H1 (cell line): ENCODE results near the gene NENF. TPM values are rescaled to one million over a fixed set of nuclear protein-coding genes. Genes with fewer than 3 reads are reported as not detected.

Experiments used
- CTCF ChIA-PET: fragments of 300-600 bp; sonication (Branson Sonifier 250); formaldehyde crosslinking; loops from one replicate; lab custom pipeline; 2021; ENCODE audit not compliant: partially characterized antibody; lab: Charles Lee
- POLR2A ChIA-PET: fragments of 300-600 bp; sonication (Branson Sonifier 250); formaldehyde crosslinking; loops from one replicate; lab custom pipeline; 2021; ENCODE audit warnings: inconsistent platforms; ENCODE audit not compliant: partially characterized antibody; lab: Charles Lee
- DNase-seq, 2 experiments: peaks; one replicate each; pipeline versions ENCODE4 v3.0.0 to v3.0.0-alpha.2; 2010 to 2022; ENCODE audit warnings: low spot score in 2 of 2, low read depth in 1 of 2, mixed read lengths in 1 of 2
- FAIRE-seq: peaks from 2 replicates; lab custom pipeline; 2011; peaks lifted over from hg19 to GRCh38; lab: Jason Lieb, UNC
- H2AFZ ChIP-seq: 2 replicates; pipeline ENCODE4 v1.8.1; 2012; ENCODE audit warnings: low read length, inconsistent platforms
- H2AK5ac ChIP-seq: 2 replicates; pipeline ENCODE4 v1.6.1; 2013; ENCODE audit warnings: low read depth, low read length
- H2BK120ac ChIP-seq: replicated peaks from 2 replicates; pipeline ENCODE3; 2013; ENCODE audit warnings: low read depth, low read length, inconsistent platforms
- H2BK12ac ChIP-seq: 2 replicates; pipeline ENCODE4 v1.6.1; 2013; ENCODE audit warnings: low read depth, low read length
- H2BK15ac ChIP-seq: 2 replicates; pipeline ENCODE4 v1.6.1; 2013; ENCODE audit warnings: low read length
- H2BK20ac ChIP-seq: 2 replicates; pipeline ENCODE4 v1.6.1; 2013; ENCODE audit warnings: low read length
- H2BK5ac ChIP-seq: 2 replicates; pipeline ENCODE4 v1.6.1; 2013; ENCODE audit warnings: low read depth, low read length
- H3K14ac ChIP-seq: 2 replicates; pipeline ENCODE4 v1.6.1; 2013; ENCODE audit warnings: inconsistent platforms; ENCODE audit not compliant: insufficient read length
- H3K18ac ChIP-seq: 2 replicates; pipeline ENCODE4 v1.6.1; 2013; ENCODE audit warnings: low read length; ENCODE audit errors: extremely low read depth
- H3K23ac ChIP-seq: 2 replicates; pipeline ENCODE4 v1.6.1; 2013; ENCODE audit warnings: inconsistent platforms; ENCODE audit not compliant: insufficient read length
- H3K23me2 ChIP-seq: 2 replicates; pipeline ENCODE4 v1.6.1; 2013; ENCODE audit warnings: low read depth, low read length
- H3K27ac ChIP-seq: 2 replicates; pipeline ENCODE4 v1.6.1; 2011; ENCODE audit warnings: low read depth, low read length, inconsistent platforms
- H3K27me3 ChIP-seq, 4 experiments: replicated peaks in 1 of 4; 1 replicate in 1 of 4; 2 replicates in 3 of 4; pipeline versions ENCODE4 v1.6.1 to v1.8.1; 2011 to 2013; ENCODE audit warnings: low read length in 3 of 4, mild to moderate bottlenecking in 3 of 4, inconsistent platforms in 2 of 4, mixed read lengths in 2 of 4, moderate library complexity in 1 of 4; ENCODE audit not compliant: control insufficient read depth in 3 of 4, insufficient read depth in 3 of 4; ENCODE audit errors: extremely low read depth in 1 of 4
- H3K36me3 ChIP-seq, 4 experiments: 2 replicates each; pipeline versions ENCODE4 v1.6.1 to v1.8.1; 2011 to 2013; ENCODE audit warnings: mild to moderate bottlenecking in 4 of 4, low read length in 3 of 4, moderate library complexity in 2 of 4, control low read depth in 1 of 4, inconsistent platforms in 1 of 4; ENCODE audit not compliant: insufficient read depth in 4 of 4, control insufficient read depth in 2 of 4
- H3K4ac ChIP-seq: replicated peaks from 2 replicates; pipeline ENCODE3; 2013; ENCODE audit warnings: low read length, low read depth, mixed read lengths, inconsistent platforms; ENCODE audit not compliant: insufficient read length
- H3K4me1 ChIP-seq, 4 experiments: replicated peaks in 1 of 4; 1 replicate in 1 of 4; 2 replicates in 3 of 4; pipeline versions ENCODE4 v1.6.1 to v1.8.1; 2011 to 2013; ENCODE audit warnings: low read length in 3 of 4, inconsistent platforms in 2 of 4, mixed read lengths in 1 of 4; ENCODE audit not compliant: insufficient read depth in 4 of 4, control insufficient read depth in 3 of 4
- H3K4me2 ChIP-seq, 2 experiments: 2 replicates each; pipeline versions ENCODE4 v1.6.1 to v1.8.1; 2011 to 2013; ENCODE audit warnings: low read depth in 2 of 2, low read length in 2 of 2, control low read depth in 1 of 2, inconsistent platforms in 1 of 2, mild to moderate bottlenecking in 1 of 2; ENCODE audit not compliant: insufficient read depth in 1 of 2
- H3K4me3 ChIP-seq, 4 experiments: fragments of 200-600, 300-600 bp in 1 of 4; sonication (generic), shearing (Covaris generic), sonication (Bioruptor Twin) in 1 of 4; 2 replicates each; pipeline versions ENCODE4 v1.5.1 to v1.8.1; 2011 to 2016; ENCODE audit warnings: low read length in 4 of 4, low read depth in 3 of 4, control low read depth in 2 of 4, inconsistent platforms in 2 of 4, mild to moderate bottlenecking in 2 of 4, mixed read lengths in 1 of 4, moderate library complexity in 1 of 4; ENCODE audit not compliant: insufficient read depth in 2 of 4; ENCODE audit errors: extremely low read depth in 1 of 4
- H3K56ac ChIP-seq: replicated peaks from 2 replicates; pipeline ENCODE3; 2013; ENCODE audit warnings: low read depth, mild to moderate bottlenecking, mixed read lengths, low read length, inconsistent platforms; ENCODE audit not compliant: insufficient read length
- H3K79me1 ChIP-seq: 2 replicates; pipeline ENCODE4 v1.6.1; 2013; ENCODE audit warnings: low read depth, low read length, control low read depth
- H3K79me2 ChIP-seq, 2 experiments: 2 replicates each; pipeline versions ENCODE4 v1.6.1 to v1.8.1; 2012 to 2013; ENCODE audit warnings: low read length in 2 of 2, mild to moderate bottlenecking in 2 of 2, inconsistent platforms in 1 of 2; ENCODE audit not compliant: insufficient read depth in 2 of 2, control insufficient read depth in 1 of 2
- H3K9ac ChIP-seq, 4 experiments: replicated peaks in 1 of 4; 1 replicate in 1 of 4; 2 replicates in 3 of 4; pipeline versions ENCODE4 v1.6.1 to v1.8.1; 2011 to 2013; ENCODE audit warnings: low read depth in 3 of 4, low read length in 3 of 4, control low read depth in 2 of 4, mild to moderate bottlenecking in 2 of 4, moderate library complexity in 2 of 4, inconsistent platforms in 1 of 4; ENCODE audit errors: extremely low read depth in 1 of 4
- H3K9me3 ChIP-seq, 2 experiments: 2 replicates each; pipeline versions ENCODE4 v1.6.1 to v1.8.1; 2012 to 2013; ENCODE audit warnings: mild to moderate bottlenecking in 2 of 2, moderate library complexity in 2 of 2, control low read depth in 1 of 2, inconsistent platforms in 1 of 2, low read depth in 1 of 2, low read length in 1 of 2, mixed read lengths in 1 of 2; ENCODE audit not compliant: insufficient read depth in 2 of 2
- H4K20me1 ChIP-seq, 2 experiments: replicated peaks in 1 of 2; 2 replicates each; pipeline versions ENCODE3 to v1.8.1; 2011 to 2013; ENCODE audit warnings: inconsistent platforms in 2 of 2, low read length in 2 of 2, mild to moderate bottlenecking in 1 of 2; ENCODE audit not compliant: insufficient read depth in 2 of 2, control insufficient read depth in 1 of 2
- H4K5ac ChIP-seq: 2 replicates; pipeline ENCODE4 v1.6.1; 2013; ENCODE audit warnings: low read length, low read depth, mixed read lengths, inconsistent platforms; ENCODE audit not compliant: insufficient read length
- H4K8ac ChIP-seq: 2 replicates; pipeline ENCODE4 v1.8.0; 2013; ENCODE audit warnings: mild to moderate bottlenecking, moderate library complexity, low read length, inconsistent platforms; ENCODE audit not compliant: insufficient read depth; ENCODE audit errors: extremely low read depth
- H4K91ac ChIP-seq: replicated peaks from 2 replicates; pipeline ENCODE3; 2013; ENCODE audit warnings: low read length, mixed read lengths, inconsistent platforms; ENCODE audit not compliant: insufficient read length
- CBX8 ChIP-seq: fragments of 300-800, 300-1000 bp; sonication (generic); IDR thresholded peaks from 2 replicates; pipeline ENCODE4 v1.7.1; 2016; ENCODE audit warnings: low read depth, low read length, borderline replicate concordance
- CHD1 ChIP-seq: IDR thresholded peaks from 2 replicates; pipeline ENCODE4 v1.6.1; 2012; ENCODE audit warnings: low read depth, low read length, improper control_type of control experiment
- CTBP2 ChIP-seq: IDR thresholded peaks from 2 replicates; pipeline ENCODE4 v1.7.0; 2011; ENCODE audit warnings: borderline replicate concordance, mild to moderate bottlenecking, moderate library complexity, mixed read lengths, low read length; ENCODE audit not compliant: insufficient read depth, insufficient read length
- E2F6 ChIP-seq: IDR thresholded peaks from 2 replicates; pipeline ENCODE4 v1.6.1; 2012; ENCODE audit warnings: inconsistent platforms
- GABPA ChIP-seq: IDR thresholded peaks from 2 replicates; pipeline ENCODE4 v1.6.1; 2011; ENCODE audit warnings: mild to moderate bottlenecking, low read length, moderate library complexity, borderline replicate concordance; ENCODE audit not compliant: insufficient read depth
- MAFK ChIP-seq: IDR thresholded peaks from 2 replicates; pipeline ENCODE4 v1.6.1; 2012; ENCODE audit warnings: low read depth, mild to moderate bottlenecking, improper control_type of control experiment, low read length
- PHF8 ChIP-seq: fragments of 200-600 bp; sonication (generic); conservative IDR thresholded peaks from 2 replicates; pipeline ENCODE4 v1.7.1; 2012; ENCODE audit warnings: low read depth, mild to moderate bottlenecking, inconsistent platforms, low read length, moderate library complexity
- RNF2 ChIP-seq: fragments of 200-900, 300-1000 bp; sonication (generic); IDR thresholded peaks from 2 replicates; pipeline ENCODE4 v1.7.1; 2016; ENCODE audit warnings: borderline replicate concordance, low read depth, mild to moderate bottlenecking, antibody characterized with exemption, low read length; ENCODE audit not compliant: poor library complexity, severe bottlenecking; ENCODE audit errors: missing control alignments
- SAP30 ChIP-seq: fragments of 300-600 bp; sonication (generic); IDR thresholded peaks from 2 replicates; pipeline ENCODE4 v1.7.1; 2012; ENCODE audit warnings: low read length, moderate library complexity, mild to moderate bottlenecking, inconsistent platforms; ENCODE audit not compliant: insufficient read depth, insufficient replicate concordance
- SP1 ChIP-seq: IDR thresholded peaks from 2 replicates; pipeline ENCODE4 v1.6.1; 2011; ENCODE audit warnings: low read depth, low read length
- SP4 ChIP-seq: IDR thresholded peaks from 2 replicates; pipeline ENCODE4 v1.6.1; 2012; ENCODE audit warnings: low read length, inconsistent platforms
- TCF12 ChIP-seq: IDR thresholded peaks from 2 replicates; pipeline ENCODE4 v1.6.1; 2011; ENCODE audit warnings: low read depth, mild to moderate bottlenecking, low read length
- WGBS, 2 experiments: shearing (Covaris generic) in 1 of 2; methylation state at CpG; one replicate each; pipeline versions ENCODE4 v1.1.6 to v1.1.7; 2013 to 2015; ENCODE audit warnings: low lambda C conversion rate in 2 of 2, mixed read lengths in 2 of 2, inconsistent platforms in 1 of 2, low coverage in 1 of 2, missing lambda C conversion rate in 1 of 2; ENCODE audit not compliant: insufficient replicate concordance in 2 of 2, insufficient coverage in 1 of 2, insufficient read length in 1 of 2; ENCODE audit errors: extremely low coverage in 1 of 2, missing lambda C conversion rate in 1 of 2; 5-methylcytosine and 5-hydroxymethylcytosine counted together
- polyA plus RNA-seq, 7 experiments: library from polyadenylated mRNA; depleted of rRNA in 3 of 7; stranded (reverse) in 5 of 7; unstranded in 2 of 7; fragments of >200 nt in 5 of 7; fragments of 200-250 nt in 2 of 7; gene quantifications; 1 replicate in 5 of 7; 2 replicates in 1 of 7; 4 replicates in 1 of 7; pipeline versions ENCODE4 v1.2.1 to v1.2.3, GENCODE V29; 2011 to 2013; ENCODE audit warnings: missing spikeins in 2 of 7, mixed read lengths in 2 of 7
- total RNA-seq: library from RNA; stranded (reverse); fragmentation: NEBNext Ultra II Directional; extraction: Animal tissue kit (Norgen Biotek cat#: 25700); gene quantifications from 2 replicates; pipeline ENCODE4 v1.2.1, GENCODE V29; 2021
- TF ChIP-seq, protein P1 (sequence below): IDR thresholded peaks from 2 replicates; pipeline ENCODE4 v1.6.1; 2012; ENCODE audit warnings: inconsistent platforms

The NENF gene
- total and polyA plus RNA-seq, 2 of the 8 experiments (the other 6 are each of a cell fraction or from before 2014, with no cell fraction given): 27.0 to 28.0 TPM

- Histone ChIP-seq H2BK120ac (no peak overlapping the region), H3K27ac (no peak overlapping the region), H2BK12ac (no peak overlapping the region), H3K79me1 (no peaks in the 10 kb centered on the region), H4K8ac (no peak overlapping the region), H4K5ac (no peak overlapping the region), H3K36me3 (no peaks in the 10 kb centered on the region), H3K56ac (no peak overlapping the region), H2AK5ac (no peak overlapping the region), H3K23ac (no peak overlapping the region), H3K79me2 (no peaks in the 10 kb centered on the region), H2AFZ (no peak overlapping the region), H2BK5ac (no peak overlapping the region), H3K18ac (no peak overlapping the region), H3K4me2 (no peak overlapping the region), H4K91ac (no peak overlapping the region), H3K23me2 (no peaks in the 10 kb centered on the region), H3K4me3 (no peak overlapping the region), H3K14ac (no peak overlapping the region), H2BK20ac (no peak overlapping the region), H4K20me1 (no peaks in the 10 kb centered on the region), H3K9ac (no peak overlapping the region), H3K9me3 (no peaks in the 10 kb centered on the region), H3K4me1 (peaks cover 0 to 9% (median 1%) of the 10 kb centered on the region in 4 experiments; a peak in 2 of 7 replicates), H2BK15ac (no peak overlapping the region), H3K4ac (no peak overlapping the region), H3K27me3 (no peaks in the 10 kb centered on the region)
- WGBS, 2 experiments: 90% methylated on average over 5 of the region's 5 CpGs; no CpG with 5 or more reads in 1 of the 2 experiments
- FAIRE-seq (no peak), DNase-seq (no peak)
- CTCF ChIA-PET: interaction anchor here (0.6 to 7.2 kb wide), 11 partner anchors 10 to 260 kb away, joined by 3 to 143 read pairs (median 5); no protein-coding TSS in a partner anchor
- POLR2A ChIA-PET: interaction anchor here (0.9 to 1.2 kb wide), 3 partner anchors 10 to 149 kb away, joined by 3 to 6 read pairs (median 3); partner anchors contain the start of gene ATF3
- TF ChIP-seq, protein P1, sequence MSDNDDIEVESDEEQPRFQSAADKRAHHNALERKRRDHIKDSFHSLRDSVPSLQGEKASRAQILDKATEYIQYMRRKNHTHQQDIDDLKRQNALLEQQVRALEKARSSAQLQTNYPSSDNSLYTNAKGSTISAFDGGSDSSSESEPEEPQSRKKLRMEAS: no peak
- TF ChIP-seq SP4: no peak
- no peak for TF ChIP-seq CTBP2
- no peak for TF ChIP-seq MAFK
- TF ChIP-seq TCF12: no peak
- TF ChIP-seq SAP30: no peak
- no peak for TF ChIP-seq SP1
- TF ChIP-seq CHD1: no peak
- no peak for TF ChIP-seq E2F6
- TF ChIP-seq PHF8: no peak
- TF ChIP-seq RNF2: no peak
- no peak for TF ChIP-seq GABPA
- no peak for TF ChIP-seq CBX8
Measured at GRCh38 chr1:212459656-212460055, 26.9 kb downstream of the NENF start.
